GM19035 (cell line): ENCODE measurements around the gene SSR1.
"Not testable (repeated sequence)": the region's sequence is repeated elsewhere in the genome, so short reads cannot be mapped to it uniquely, and the experiment has no call there.

Experiments used
- ATAC-seq: cut with Tn5 transposase; IDR thresholded peaks from one replicate; pipeline ENCODE4 v1.9.1; 2021; ENCODE audit not compliant: unreplicated experiment

SSR1 gene

GRCh38 chr6:7283676-7284075 lies 29.3 kb downstream of the SSR1 start:
- no peak for ATAC-seq

GRCh38 chr6:7282097-7282906 lies 30.7 kb downstream of the SSR1 start:
- ATAC-seq, result no peak

GRCh38 chr6:7276199-7276524 lies 36.8 kb downstream of the SSR1 start:
- no peak for ATAC-seq

GRCh38 chr6:7274525-7274924 lies 38.5 kb downstream of the SSR1 start:
- ATAC-seq, result not testable (repeated sequence)

GRCh38 chr6:7273709-7274108 lies 39.3 kb downstream of the SSR1 start:
- no peak for ATAC-seq

GRCh38 chr6:7271205-7271534 lies 41.8 kb downstream of the SSR1 start:
- no peak for ATAC-seq

GRCh38 chr6:7270320-7271204 lies 42.4 kb downstream of the SSR1 start:
- ATAC-seq, result no peak

GRCh38 chr6:7269816-7270215 lies 43.2 kb downstream of the SSR1 start:
- no peak for ATAC-seq

GRCh38 chr6:7268816-7269555 lies 44.0 kb downstream of the SSR1 start:
- no peak for ATAC-seq

GRCh38 chr6:7268362-7268761 lies 44.6 kb downstream of the SSR1 start:
- no peak for ATAC-seq

GRCh38 chr6:7267466-7268091 lies 45.4 kb downstream of the SSR1 start:
- no peak for ATAC-seq

- ATAC-seq, result no peak
These were observed 45.9 kb downstream of the SSR1 start for GRCh38 chr6:7267071-7267465.

- ATAC-seq, result not testable (repeated sequence)
These were observed 47.6 kb downstream of the SSR1 start for GRCh38 chr6:7265385-7265726.

GRCh38 chr6:7264686-7265384 lies 48.2 kb downstream of the SSR1 start:
- ATAC-seq, result no peak

- ATAC-seq, result no peak
These were observed 49.0 kb downstream of the SSR1 start for GRCh38 chr6:7264041-7264440.

- ATAC-seq, result not testable (repeated sequence)
These were observed 49.5 kb downstream of the SSR1 start for GRCh38 chr6:7263519-7263805.

- no peak for ATAC-seq
These were observed 50.1 kb downstream of the SSR1 start for GRCh38 chr6:7262746-7263518.

- no peak for ATAC-seq
These were observed 51.0 kb downstream of the SSR1 start for GRCh38 chr6:7261852-7262461.

GRCh38 chr6:7261032-7261841 lies 51.8 kb downstream of the SSR1 start:
- ATAC-seq, result no peak
